GM12892 (cell line): ENCODE results near the gene MRPL20.

ENCODE experiments used
- POLR2AphosphoS5 ChIP-seq: IDR thresholded peaks from 2 replicates; pipeline ENCODE4 v1.6.1; 2011; ENCODE audit warnings: low read depth, low read length, control low read depth
- TAF1 ChIP-seq: IDR thresholded peaks from 2 replicates; pipeline ENCODE4 v1.6.1; 2011; ENCODE audit warnings: low read depth, mild to moderate bottlenecking, control low read depth, low read length, borderline replicate concordance

DNA sequence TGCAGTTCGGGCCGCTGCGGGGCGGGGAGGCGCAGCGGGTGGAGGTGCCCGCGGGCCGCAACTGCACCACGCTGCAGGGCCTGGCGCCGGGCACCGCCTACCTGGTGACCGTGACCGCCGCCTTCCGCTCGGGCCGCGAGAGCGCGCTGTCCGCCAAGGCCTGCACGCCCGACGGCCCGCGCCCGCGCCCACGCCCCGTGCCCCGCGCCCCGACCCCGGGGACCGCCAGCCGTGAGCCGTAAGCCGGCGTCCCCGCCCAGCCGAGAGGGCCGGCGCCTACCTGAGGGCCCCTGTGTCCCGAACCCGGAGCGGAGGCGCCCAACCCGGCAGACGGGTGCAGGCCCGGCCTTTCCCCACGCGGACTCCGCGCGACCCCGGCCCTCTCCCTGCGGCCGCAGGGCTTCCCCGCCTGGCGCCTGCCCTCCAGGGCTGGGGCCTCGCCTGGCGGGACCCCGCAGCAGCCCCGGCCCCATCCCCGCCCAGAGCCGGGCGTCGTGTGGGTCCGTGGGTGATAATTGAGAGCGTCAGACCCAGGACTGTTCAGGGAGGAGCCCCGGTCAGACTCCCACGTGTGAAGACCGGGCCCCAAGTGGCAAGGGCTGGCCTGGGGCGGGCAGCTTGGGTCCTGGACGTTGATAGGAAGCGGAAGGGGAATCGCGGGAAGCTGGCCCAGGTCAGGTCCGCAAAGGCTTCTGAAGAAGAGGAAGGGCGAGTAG is 32.6 kb upstream of the MRPL20 start:
- TF ChIP-seq POLR2AphosphoS5 (no peak), TAF1 (no peak)
